HG02938 (cell line): Measurements from ENCODE around the gene FBXO9.

Experiments
- ATAC-seq: cut with Tn5 transposase; IDR thresholded peaks from one replicate; pipeline ENCODE4 v1.9.1; 2021; ENCODE audit warnings: mild to moderate bottlenecking, moderate library complexity; ENCODE audit not compliant: unreplicated experiment

Gene FBXO9

DNA sequence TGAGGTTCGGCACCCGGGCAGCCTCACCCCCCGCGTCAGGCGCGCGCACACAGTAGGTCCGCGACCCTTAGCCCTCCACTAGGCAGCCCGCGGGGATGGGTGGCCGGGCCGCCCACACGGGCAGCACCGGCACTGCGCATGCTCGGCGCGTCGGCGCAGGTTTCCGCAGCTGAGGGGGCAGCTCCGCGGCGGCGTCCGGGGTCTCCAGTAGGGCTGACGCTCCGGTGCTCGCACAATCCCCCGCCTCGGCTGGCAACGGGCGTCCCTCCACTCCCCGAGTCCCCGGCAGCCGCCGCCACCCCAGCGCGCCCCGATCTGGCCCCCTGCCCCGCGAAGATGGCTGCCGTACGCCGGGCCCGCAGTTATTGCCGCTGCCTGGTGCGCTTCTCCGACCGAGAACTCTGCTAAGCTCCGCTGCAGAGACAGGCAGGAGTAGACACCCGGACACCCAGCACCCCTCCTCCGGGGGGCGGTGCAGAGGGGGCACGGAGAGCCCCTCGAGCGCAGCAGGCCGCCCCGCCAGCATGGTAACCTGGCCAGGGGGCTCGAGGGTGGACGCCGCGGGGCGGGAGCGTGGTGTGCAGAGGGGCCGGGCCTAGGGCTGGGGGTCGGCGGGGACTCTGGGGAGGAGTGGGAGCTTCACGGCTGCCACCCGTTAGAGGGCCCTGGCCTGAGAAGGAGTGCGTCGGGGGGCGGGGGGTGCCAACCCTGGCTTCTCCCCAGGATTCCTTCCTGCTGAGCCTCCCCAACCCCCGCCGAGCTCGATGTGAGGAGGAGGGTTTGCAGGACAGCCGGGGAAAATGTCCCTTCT is at the start of gene FBXO9:
Gene FBXO9, plus strand, starts transcription at position 139 of the 811 bp plus-strand sequence. Its CDS starts 386 bp downstream, at position 525.
- ATAC-seq: peak; percentile 37

GRCh38 chr6:53015486-53015885 is 49.7 kb upstream of the FBXO9 start:
- ATAC-seq: no peak

GRCh38 chr6:53018446-53018845 is 46.8 kb upstream of the FBXO9 start:
- ATAC-seq: no peak

GRCh38 chr6:53020005-53020744 is 45.0 kb upstream of the FBXO9 start:
- no peak for ATAC-seq

GRCh38 chr6:53023323-53023722 is 41.9 kb upstream of the FBXO9 start:
- ATAC-seq: no peak

DNA sequence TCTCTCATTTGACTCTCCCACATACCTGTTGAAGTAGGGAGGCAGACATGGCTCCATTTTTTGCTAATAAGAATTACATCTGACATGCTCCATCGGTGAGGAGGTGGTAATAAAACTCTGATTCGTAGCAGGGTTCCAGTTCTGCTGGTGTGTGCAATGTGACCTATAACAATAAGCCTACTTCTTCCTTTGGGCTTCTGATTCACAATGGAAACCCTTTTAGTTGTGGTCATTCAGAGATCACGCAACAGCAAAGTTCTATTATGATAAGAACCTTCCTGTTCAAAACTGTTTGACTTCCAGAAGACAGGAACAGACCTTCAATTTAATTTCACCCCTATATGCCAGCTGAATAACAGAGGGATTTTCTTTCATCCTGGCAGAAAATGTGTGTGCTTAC is 38.7 kb upstream of the FBXO9 start:
- ATAC-seq: no peak

DNA sequence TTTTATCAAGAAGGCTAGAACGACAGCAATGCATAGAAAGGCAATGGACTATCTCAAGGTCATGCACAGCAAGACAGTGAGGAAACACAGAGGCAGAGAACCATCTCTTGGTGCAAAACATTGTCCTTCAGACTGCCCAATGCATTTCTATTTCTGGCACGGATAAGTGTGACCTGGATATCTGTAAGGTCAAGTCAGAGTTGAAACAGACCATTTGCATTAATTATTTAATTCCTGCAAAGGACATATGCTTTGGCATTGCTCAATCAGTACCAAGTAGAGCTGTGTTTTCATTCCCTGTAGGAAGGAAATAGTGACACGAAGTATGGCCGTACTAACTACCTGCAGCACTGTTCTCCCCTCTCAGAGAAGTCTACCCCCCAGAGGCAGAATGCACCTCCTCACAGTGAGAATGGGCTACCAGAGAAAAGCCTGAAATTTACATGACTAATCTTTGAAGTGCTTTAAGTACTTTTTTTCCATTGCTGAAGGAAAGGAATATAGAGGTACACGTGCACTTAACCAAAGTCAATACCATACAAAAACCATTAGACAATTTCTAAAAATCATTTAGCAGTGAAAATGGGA is 38.0 kb upstream of the FBXO9 start:
- ATAC-seq: no peak

GRCh38 chr6:53028467-53028866 is 36.7 kb upstream of the FBXO9 start:
- ATAC-seq: no peak

DNA sequence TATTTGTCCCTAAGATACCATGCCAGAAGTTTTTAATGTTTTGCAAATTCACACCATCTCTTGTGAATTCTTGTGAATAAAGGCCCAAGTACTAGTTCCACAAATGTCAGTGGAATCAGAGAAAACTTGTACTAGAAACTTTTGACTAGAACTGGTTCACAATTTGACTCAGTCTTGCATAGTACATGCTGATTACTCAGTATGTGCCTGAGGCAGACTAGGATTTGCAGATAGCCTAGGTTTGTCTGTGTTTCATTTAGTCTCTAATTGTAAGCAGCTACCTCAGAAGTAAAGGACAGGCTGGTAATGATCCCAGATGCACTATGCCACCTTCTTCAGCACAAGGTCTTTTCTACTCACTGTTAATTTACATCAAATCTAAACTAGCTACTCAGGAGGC is 35.9 kb upstream of the FBXO9 start:
- no peak for ATAC-seq

GRCh38 chr6:53029761-53030160 is 35.4 kb upstream of the FBXO9 start:
- ATAC-seq: no peak

DNA sequence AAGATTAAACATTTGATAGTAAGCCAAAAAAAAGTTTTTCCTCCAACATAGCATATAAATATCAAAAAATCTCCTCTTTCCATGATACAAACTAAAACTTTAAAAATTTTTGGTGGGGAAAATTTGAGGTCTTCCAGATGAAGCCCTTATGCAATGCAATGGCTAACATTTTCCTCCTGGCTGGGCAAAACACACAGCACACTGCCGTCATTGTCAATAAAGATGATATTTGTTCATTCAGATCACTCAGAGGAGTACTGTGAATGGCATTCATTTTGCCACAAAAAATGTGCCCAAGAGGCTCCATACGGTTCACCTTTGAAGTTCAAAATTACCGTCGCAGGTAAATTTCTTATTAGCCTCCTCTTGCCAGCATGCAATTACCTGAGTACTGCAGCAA is 33.9 kb upstream of the FBXO9 start:
- ATAC-seq: no peak

- ATAC-seq: no peak
Measured at GRCh38 chr6:53032849-53033248, 32.4 kb upstream of the FBXO9 start.

- ATAC-seq: no peak
Measured at GRCh38 chr6:53033764-53034163, 31.4 kb upstream of the FBXO9 start.

DNA sequence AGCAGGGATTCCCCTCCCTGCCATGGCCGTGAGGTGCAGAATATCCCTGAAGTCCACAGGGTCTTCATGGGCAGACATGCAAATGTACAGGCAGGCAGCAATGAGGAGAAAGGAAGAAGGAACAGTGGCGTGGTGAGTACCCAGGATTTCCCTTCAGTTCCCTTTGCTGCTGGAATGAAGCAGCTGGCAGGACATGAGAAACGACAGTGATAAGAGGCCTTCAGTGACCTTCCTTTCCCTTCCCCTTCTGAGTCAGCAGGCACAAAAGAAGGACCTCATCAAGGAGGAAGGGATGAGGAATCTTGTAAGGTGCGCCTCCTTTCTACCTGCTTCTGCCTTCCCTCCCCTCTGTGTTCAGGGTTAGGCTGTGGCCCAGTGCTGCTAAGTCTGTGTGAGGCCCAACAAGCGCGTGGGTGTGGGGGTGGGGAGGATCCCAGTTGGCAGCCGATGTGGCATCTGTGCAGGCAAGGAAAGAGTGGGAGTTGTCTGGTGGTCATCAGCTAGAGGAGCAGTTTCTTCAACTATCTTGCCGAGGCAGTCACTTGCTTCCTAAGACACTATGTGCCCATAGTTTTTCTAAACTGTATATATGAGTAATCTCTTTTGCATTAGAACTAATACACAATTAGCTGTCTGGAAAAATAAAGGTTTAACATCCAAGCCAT is 29.5 kb upstream of the FBXO9 start:
- ATAC-seq: no peak

DNA sequence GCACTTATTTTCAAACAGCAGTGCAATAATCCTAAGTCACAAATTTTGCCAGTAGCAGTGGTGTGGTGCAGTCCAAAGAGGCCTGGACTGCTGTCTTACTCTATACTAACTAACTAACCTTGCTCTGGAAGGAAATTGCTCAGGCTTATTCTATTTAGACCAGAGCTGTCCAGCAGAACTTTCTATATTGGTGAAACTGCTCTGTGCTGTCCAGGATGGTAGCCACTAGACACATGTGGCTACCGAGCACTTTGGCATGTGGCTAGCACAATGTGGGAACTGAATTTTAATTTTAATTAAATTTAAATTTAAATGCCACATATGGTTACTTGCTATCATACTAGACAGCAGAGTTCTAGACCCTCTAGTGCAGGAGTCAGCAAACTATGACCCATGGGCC is 27.1 kb upstream of the FBXO9 start:
- no peak for ATAC-seq

- no peak for ATAC-seq
Measured at GRCh38 chr6:53038596-53038995, 26.6 kb upstream of the FBXO9 start.

DNA sequence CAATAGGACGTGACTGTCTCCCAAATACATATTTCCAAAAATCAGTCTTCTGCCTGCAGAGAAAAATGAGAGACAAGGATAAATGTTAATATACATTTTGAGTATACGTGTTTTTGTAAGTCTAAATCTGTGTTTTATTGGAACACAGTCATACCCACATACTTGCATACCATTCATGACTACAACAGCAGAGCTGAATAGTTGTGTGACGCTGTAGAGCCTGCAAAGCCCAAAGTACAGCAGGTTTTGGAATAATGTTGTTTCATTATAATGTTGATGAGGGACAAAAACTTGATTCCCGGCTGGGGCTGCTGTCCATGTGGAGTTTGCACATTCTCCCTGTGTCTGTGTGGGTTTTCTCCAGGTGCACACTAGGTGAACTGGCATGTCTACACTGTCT is 23.8 kb upstream of the FBXO9 start:
- ATAC-seq: no peak

DNA sequence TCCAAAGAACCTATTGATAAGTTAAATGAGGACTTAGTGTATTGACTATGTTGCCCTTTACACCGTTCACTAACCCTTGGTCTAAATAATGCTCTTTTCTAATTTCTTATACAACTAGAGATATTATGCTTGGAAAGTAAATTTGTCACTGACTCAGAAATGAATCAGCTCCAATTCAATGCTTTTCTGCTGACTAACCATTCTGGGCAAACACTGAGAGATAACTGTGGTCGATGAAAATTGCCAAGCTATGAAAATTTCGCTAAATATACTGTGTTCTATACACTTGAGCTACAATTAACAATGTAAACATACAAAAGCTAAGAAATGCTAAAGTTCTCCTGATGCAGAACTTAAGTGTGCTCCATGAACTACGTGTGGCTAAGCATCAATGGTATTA is 23.1 kb upstream of the FBXO9 start:
- no peak for ATAC-seq

DNA sequence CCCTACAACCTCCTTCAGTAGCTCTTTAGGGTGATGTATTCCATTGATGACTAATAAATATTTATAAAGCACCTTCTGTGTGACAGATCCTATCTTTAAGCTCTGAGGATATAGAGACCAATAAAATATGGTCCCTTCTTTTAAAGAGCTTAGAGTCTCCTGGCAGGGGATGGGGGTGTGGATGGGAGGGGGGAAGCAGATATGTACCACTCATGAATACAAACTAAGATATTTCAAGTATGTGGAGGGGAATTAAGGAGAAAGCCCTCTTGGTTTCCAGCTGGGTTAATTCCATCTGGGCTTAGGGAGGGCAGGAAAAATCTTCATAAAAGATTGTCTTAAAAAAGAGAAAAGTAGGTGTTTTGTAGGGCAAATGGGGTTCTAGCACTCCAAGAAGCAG is 21.6 kb upstream of the FBXO9 start:
- ATAC-seq: no peak

DNA sequence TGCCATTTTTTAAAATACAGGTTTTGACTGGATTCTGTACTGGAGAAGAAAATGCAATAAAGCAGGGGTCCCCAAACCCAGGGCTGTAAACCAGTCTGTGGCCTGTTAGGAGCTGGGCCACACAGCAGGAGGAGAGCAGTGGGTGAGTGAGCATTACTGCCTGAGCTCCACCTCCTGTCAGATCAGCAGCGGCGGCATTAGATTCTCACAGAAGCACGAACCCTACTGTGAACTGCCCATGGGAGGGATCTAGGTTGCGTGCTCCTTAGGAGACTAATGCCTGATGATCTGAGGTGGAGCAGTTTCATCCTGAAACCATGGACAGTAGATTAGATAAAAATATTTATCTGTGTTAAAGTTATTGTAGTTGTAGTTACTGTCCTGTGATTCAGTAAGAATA is 21.1 kb upstream of the FBXO9 start:
- ATAC-seq: no peak

DNA sequence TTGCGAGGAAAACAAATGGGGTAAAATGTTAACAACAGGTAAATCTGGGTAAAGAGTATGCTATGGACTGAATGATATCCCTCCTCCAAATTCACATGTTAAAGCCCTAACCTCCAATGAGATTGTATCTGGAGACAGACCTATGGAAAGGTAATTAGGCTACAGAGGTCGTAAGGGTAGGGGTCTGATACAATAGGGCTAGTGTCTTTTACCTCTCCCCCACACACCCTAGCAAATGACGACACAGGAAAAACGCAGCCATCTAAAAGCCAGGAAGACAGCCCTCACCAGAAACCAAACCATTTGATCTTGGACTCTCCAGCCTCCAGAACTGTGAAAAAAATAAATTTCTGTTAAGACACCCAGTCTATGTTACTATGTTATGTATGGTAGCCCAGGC is 20.6 kb upstream of the FBXO9 start:
- no peak for ATAC-seq
